Fibroblast of skin of abdomen (primary cell): ENCODE data around the gene ENC1. TPM values are rescaled to one million over a fixed set of nuclear protein-coding genes. Genes with fewer than 3 reads are reported as not detected.
"Not testable (repeated sequence)": the region's sequence is repeated elsewhere in the genome, so short reads cannot be mapped to it uniquely, and the experiment has no call there.

Experiments
- DNase-seq: peaks from one replicate; pipeline ENCODE4 v3.0.0-alpha.2; 2013
- polyA plus RNA-seq, 2 experiments: library from polyadenylated mRNA; unstranded; fragments of 120-200 nt; gene quantifications; one replicate each; pipeline ENCODE4 v1.2.1, GENCODE V29; 2013; ENCODE audit not compliant: insufficient read length in 2 of 2

The ENC1 gene, protein sequence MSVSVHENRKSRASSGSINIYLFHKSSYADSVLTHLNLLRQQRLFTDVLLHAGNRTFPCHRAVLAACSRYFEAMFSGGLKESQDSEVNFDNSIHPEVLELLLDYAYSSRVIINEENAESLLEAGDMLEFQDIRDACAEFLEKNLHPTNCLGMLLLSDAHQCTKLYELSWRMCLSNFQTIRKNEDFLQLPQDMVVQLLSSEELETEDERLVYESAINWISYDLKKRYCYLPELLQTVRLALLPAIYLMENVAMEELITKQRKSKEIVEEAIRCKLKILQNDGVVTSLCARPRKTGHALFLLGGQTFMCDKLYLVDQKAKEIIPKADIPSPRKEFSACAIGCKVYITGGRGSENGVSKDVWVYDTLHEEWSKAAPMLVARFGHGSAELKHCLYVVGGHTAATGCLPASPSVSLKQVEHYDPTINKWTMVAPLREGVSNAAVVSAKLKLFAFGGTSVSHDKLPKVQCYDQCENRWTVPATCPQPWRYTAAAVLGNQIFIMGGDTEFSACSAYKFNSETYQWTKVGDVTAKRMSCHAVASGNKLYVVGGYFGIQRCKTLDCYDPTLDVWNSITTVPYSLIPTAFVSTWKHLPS
- 33.7 TPM for polyA plus RNA-seq (2013, experiment 1 of 2; ENCODE audit: insufficient read length)
- polyA plus RNA-seq (2013, experiment 2 of 2; ENCODE audit: insufficient read length), result 33.4 TPM

DNA sequence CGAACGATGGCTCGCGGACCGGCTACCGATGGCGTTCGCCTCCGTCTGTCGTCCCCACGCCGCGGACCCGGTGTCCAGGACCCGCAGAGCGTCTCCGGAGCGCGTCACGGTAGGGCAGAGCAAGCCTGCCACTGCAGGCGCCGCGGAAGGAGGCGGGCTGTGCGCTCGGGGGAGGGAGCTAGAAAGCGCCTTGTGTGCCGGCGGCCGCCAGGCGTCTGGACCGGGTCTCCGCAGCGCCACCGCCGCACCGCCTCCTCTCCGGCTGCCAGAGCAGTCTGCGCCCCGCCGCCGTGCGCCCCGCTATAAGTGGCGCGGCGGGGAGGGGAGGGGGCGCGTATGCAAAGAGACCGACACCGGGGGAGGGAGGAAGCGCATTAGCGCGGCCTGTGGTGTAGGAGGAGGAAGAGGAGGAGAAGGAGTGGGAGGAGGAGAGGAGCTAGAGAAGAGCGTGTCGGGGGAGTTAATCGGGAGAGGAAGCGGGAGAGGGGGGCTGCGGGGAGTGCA lies at the start of gene ENC1:
Gene ENC1, minus strand, starts transcription at position 279 of the 504 bp plus-strand sequence. CDS start 4,243 bp downstream, outside the sequence.
- peak; percentile 94 for DNase-seq

DNA sequence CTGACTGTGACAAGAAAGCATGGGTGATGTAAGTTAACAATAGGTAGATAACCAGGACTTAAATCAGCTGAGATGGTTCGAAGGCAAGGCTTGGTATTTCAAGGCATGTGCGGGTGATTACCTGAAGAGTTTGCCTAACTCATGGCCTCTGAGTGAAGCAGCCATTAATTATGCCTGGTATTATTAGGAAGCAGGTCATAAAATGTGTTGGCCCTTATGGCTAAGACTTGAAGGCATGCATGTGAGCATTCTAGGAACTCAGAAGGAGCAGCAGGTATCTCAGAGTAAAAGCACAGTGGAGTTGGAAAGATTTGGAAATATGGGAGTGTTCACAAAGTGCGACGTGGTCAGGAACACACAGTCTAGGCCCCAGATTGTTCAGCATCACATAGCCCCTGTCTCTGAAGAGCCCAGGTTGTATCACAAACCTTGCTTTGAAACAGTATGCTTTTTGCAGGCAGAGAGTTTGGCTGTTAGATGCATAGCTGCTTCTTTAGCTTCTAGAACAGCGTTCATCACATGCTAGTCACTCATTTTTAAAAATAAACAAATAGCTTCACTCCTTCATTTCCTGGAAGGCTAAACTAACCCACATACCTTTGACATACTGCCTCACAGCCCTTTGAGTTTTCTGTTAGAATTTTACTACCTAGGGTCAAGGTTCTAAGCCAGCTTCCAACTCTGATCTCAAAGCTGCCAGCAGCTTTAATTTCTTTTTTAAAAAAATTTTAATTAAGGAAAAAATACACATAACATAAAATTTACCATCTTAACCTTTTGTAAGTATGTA lies 46.6 kb upstream of the ENC1 start:
- no peak for DNase-seq

DNA sequence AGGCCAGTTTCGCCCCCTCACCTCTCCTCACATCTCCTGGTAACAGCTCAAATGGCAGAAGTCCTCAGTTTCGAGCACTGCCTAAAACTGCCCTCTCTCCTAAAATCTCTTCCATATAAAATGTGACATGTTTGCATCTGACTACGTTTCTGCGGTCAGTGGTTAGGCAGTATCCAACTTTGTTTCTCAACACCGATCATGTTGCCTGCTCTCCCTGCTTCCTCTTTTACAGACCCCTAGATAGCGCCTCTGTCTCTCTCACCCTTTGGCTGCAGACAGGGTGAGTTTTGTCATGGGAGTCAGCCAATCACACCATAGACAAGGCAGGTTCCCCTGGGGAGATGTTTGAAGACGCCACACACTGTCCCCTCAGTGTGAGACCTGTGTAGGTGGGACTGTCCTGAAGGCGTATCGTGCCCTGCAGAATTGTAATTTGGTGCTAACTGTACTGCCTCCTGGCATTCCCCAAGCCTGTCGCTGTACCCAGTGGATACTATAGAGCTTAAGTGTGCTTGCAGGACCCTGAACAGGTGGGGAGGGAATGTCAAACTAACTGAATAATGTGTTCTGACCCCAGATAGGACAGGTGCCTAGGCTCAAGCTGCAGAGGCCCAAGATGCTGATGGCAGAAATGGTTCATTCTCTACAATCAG lies 45.6 kb upstream of the ENC1 start:
- DNase-seq, result peak; percentile 30

DNA sequence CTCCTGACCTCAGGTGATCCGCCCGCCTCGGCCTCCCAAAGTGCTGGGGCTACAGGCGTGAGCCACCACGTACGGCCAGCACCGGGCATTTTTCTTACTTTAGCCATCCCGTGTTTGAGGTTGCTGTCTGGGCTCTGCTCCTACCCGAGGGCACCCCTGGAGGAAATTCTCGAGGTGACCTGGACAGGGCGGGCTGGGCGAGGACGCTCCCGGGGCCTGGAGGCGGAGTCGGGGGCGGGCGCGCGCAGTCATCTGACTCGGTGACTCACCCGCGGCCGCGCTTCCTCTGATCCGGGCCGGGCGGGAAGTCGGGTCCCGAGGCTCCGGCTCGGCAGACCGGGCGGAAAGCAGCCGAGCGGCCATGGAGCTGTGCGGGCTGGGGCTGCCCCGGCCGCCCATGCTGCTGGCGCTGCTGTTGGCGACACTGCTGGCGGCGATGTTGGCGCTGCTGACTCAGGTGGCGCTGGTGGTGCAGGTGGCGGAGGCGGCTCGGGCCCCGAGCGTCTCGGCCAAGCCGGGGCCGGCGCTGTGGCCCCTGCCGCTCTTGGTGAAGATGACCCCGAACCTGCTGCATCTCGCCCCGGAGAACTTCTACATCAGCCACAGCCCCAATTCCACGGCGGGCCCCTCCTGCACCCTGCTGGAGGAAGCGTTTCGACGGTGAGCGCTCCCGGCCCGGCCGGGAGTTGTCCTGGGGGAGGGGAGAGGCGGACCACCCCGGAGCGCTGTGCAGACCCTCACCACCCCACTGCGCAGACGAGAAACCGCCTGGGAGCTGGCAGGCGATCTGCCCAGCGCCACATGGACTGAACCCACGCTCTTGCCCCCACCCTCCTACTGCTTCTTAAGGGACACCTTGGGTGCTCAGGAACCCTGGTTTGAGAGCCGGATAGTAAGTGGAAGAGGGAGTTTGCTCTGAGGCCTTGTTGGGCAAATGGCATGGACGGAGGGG lies 44.6 kb upstream of the ENC1 start, which contains the start of gene HEXB:
Gene HEXB, plus strand, starts transcription at position 334 of the 952 bp plus-strand sequence. Its CDS starts 28 bp downstream, at position 362.
- DNase-seq, result peak; percentile 84

DNA sequence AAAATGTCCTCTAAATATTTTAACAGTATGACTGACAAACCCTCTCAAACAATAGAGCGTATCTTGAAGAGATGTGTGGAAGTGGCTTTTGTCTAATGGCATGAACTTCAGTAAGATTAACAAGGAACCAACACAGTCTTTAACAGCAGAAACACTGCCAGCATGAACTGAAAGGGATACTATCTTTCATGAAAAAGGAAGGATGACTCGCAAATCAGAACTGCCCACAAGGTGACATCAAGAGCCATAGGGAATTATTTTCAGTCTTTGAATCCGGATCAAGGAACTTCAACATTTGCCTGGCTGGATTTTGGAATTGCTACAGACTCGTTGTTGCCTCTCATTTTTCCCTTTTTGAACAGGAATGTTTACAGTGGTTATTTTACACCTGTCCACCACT lies 39.4 kb upstream of the ENC1 start:
- DNase-seq, result peak; percentile 23

DNA sequence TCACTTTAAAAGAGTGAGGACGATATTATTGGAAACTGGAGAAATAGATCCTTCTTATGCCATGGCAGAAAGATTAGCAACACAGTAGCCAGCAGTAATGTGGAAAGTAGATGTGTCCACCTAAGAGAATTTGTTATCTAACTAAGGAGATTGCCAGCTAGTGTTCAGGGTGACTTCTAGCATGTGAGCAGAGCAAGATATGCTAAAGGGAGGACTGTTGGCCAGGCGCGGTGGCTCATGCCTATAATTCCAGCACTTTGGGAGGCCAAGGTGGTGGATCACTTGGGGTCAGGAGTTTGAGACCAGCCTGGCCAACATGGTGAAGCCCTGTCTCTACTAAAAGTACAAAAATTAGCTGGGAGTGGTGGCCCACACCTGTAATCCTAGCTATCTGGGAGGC lies 38.8 kb upstream of the ENC1 start:
- not testable (repeated sequence) for DNase-seq

DNA sequence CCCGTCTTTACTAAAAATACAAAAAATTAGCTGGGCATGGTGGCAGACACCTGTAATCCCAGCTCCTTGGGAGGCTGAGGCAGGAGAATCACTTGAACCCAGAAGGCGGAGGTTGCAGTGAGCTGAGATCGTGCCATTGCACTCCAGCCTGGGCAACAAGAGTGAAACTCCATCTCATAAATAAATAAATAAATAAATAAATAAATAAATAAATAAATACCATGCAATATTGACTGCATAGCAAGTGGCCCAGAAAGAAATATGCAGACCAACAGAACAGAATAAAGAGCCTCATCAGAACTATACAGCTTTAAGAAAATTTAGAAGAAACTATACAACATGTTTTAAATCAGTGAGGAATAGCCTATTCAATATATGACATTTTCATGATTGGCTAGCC lies 37.6 kb upstream of the ENC1 start:
- DNase-seq, result not testable (repeated sequence)

DNA sequence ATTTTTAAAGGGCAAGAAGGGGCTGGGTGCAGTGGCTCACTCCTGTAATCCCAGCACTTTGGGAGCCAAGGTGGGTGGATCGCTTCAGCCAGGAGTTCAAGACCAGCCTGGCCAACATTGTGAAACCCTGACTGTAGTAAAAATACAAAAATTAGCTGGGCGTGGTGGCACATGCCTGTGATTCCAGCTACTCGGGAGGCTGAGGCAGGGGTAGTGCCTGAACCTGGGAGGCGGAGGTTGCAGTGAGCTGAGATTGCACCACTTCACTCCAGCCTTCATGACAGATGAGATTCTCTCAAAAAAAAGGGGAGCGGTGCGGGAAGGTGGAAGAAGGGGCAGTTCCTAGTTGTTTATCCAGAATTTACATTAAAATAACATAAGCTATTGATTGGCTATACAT lies 35.9 kb upstream of the ENC1 start:
- DNase-seq, result not testable (repeated sequence)

DNA sequence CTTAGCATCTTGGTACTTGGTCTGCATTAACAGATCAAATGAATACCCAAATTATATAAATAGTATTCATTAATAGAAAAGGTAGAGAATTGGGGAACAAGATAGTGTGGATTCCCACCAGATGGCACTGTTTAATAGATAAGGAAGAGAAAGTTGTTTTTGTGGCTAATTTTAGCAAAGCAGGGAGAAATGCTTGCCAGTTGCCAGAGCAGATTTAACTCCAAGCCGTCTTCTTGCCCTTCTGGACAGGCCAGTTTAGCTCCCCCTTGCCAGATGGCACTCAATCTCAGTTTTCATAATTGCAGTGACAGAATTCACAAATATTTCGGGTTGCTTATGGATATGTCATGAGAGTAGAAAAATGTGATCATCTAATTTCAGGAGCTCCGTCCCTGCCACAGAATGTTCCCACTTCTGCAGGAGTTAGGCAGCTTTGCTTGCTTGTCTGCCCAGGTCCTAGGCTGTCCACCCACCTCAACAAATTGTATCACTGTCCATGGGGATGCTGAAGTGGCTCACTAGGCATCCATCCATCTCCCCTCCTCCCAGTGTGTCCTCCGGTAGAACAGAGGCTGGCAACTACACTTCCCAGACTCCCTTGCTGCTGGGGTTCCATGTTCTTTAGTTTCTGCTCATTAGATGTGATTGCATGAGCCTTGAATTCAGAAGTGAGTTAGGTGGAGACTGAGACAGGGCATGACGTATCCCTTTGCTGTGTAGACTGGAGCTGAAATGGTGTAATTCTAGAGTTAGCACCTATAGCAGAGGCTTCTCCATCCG lies 32.7 kb upstream of the ENC1 start:
- DNase-seq, result peak; percentile 38

DNA sequence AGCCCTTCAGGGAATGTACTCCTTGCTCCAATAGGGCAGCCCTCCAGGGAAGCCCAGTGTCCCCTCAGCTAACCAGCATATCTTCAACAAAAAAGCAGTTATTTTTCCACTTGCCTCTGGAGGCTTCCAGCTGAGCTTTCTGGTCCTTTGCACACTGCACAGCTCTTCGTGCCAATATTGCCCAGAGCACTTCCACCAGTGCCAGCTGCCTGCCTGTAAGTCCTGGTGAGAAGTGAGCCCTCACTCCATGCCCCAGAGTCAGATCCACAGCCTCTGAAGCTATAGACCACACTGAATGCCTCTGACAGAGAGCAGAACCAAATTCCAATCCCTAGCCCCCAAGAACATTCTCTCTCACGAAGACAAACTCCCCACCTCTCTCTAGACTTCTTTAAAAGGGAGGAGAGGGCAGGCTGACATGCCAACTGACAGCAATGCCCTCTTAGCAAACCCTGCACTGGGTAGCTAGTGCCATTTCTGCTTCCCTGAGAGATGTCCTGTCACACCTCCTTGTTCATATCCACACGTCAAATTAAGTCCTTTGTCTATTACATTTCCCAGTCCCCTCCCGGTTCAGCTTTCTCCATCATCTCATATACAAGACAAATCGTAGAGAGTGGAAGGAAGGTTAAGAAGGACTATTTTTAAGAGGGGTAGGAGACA lies 31.8 kb upstream of the ENC1 start:
- DNase-seq, result no peak

DNA sequence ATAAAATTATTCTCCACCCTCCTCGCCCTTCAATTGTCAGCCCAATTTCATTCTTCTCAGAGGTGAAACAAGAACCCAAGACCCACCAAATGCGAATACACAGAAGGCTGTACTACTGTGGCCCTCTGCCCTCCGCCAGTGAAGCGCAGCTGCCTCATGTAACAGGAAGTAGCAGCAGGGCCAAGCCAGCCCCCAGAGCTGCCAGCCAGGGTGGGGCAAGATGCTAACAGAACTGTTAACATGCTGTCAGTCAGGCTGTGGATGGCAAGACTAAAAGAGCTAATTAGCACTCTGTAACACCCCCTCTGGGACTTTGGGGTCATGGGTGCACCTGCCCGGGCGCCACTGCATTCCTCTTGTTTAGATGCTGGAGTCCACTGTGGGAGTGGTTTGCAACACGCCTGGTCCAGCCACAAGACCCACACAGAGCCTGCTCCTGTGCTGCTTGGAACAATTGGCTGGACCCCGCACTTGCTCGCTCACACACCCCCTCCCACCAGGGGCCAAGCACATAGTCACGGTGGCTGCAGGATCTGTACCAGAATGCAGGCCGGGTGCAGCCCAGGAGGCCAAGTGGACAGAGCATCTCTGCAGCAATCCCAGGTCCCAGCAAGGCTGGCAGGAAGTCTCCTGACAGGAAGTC lies 30.0 kb upstream of the ENC1 start:
- DNase-seq, result no peak

DNA sequence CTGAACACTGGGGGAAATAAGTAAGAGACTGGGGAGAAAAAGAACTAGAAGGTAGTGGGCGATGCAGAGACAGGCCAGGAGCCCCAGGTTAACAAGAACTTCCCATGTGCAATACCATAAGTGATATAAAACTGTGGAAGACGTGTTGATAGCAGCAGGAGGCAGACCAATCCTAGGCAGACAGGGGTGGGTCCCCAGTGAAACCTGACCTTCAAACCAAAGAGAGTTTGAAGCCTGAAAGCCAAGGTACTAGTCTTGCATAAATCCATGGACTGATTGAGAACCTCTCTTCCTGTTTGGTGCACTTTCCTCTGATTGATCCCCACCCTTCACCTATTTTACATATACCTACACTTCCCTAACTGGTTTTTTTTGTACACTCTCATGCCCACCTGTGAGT lies 29.3 kb upstream of the ENC1 start:
- DNase-seq, result no peak

DNA sequence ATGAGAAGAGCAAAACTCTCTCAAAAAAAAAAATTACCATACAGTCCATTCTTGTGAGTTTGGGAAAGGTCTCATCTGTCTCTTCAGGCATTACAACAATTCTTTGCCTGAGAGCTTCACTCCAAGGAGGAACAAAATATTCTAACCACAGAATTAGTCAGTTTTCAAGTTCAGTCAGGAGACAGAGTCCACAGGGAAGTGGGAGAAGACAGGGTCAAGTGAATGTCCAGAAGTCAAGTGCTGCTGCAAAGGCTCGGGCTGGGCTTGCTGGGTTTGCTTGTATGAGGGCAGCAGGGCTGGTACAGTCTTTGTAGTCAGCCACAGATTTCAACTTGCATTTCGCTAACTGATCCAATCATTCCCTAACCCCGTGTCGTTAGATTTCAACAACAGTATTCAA lies 26.9 kb upstream of the ENC1 start:
- no peak for DNase-seq

DNA sequence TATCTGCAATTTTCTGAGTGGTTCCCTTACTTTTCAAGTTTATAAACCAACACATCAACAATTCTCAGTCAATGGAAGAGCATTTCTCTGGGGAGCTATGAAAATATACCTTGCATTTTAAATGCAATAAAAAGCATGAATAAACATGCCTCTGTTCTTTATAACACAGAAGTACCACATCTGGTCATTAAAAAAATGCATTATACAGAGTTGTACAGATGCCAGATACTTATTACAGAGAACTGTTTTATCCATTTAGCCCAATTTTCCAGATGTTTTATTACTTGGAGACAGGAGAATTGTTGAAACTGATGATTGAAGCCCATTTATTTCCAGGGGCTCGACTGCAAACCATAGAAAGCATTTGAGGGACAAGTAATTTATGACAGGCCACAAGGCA lies 25.3 kb upstream of the ENC1 start:
- DNase-seq, result no peak

DNA sequence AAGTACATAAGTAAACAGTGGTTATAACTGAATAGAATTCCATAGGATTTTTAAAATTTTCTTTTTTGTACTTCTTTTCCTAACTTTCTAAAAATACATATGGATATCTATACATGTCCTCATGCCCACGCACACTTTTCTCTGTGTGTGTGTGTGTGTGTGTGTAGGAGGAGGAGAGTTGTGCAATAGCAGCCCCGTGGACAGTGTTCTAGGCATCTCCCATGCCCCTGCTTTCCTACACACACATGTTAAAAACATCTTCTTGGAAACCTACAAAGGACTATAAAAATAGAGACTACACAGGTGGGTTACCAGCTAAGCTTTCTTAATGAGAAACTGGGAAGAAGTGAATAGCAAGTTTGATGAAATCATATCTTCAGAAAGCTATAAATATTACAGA lies 24.7 kb upstream of the ENC1 start:
- DNase-seq, result no peak

DNA sequence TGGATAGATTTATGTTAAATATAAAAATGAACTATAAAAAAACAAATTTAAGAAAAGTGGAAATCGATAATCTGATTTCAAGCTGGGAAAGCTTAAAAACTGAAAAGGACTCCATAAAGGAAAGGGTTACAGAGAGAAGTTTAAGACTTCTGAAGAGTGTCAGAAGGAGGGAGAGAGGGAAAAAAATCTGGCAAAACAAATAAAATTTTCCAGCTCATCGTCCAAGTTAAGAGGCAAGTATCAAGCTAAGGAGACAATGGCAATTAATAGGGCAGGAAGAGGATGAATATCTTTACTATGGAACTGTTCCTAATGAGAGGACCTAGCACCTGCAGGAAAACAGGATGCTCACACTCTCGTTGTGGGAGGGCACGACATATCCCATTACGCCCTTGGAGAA lies 24.0 kb upstream of the ENC1 start:
- no peak for DNase-seq

DNA sequence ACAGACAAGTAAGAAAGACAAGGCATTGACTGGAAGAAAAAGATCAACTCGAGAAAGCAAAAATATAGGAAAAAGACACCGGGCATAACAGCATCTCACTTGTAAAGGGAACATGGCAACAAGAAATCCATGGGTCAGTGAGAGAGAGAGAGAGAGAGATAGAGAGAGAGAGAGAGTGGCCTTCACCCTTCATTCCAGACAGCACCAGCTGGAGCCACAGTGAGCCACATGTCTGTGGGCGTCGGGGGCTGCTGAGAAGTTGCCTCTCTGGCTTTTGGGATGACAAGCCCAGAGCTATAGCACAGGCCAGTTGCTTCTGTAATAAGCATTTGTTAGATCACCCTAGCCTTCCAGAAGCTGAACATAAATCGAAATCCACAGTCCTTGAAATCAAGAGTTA lies 20.3 kb upstream of the ENC1 start:
- DNase-seq, result no peak

DNA sequence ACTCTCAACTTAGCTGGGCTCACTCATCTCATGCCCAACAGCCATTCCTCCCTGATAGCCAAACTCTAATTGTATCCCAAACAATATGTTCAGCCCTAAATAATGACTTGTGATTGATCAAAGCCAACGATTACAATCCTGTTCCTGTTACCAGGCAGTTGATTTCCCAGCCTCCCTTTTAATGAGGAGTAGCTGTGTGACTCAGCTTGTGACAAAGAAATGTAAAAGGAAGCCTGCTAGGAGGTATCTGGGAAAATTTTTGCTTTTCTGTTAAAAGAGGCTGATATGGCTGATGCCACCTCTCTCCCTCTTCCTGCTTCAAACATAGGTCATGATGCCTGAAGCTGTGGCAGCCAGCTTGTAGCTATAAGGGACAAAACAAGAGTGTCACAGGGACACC lies 19.6 kb upstream of the ENC1 start:
- DNase-seq, result no peak

DNA sequence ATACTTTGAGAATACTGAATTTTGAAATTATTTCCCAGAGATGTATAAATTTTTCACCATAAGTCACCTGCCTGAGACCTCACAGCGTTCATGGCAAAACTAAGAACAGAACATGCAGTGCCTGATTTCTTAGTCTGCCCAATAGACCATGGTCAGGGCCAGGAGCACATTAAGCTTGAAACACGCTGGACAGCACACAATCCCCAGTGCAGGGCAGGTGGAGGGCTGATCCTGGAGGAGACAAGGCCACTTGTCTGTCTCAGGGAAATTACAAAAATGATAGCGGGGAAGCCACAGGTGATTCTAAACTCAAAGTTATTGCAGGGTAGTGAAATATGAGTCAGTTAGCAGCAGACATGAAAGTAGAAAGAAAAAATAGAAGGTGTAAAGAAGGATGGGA lies 18.6 kb upstream of the ENC1 start:
- DNase-seq, result no peak
